GM18909 (cell line): ENCODE measurements around the gene EXOC6.
"Not testable (repeated sequence)": the region's sequence is repeated elsewhere in the genome, so short reads cannot be mapped to it uniquely, and the experiment has no call there.

ENCODE experiments used
- ATAC-seq: cut with Tn5 transposase; IDR thresholded peaks from one replicate; pipeline ENCODE4 v1.9.1; 2021; ENCODE audit warnings: mild to moderate bottlenecking; ENCODE audit not compliant: unreplicated experiment, poor library complexity

The EXOC6 gene

GRCh38 chr10:92868036-92868435 is 19.7 kb downstream of the EXOC6 start:
- no peak for ATAC-seq

- ATAC-seq = no peak
These were observed 20.2 kb downstream of the EXOC6 start for GRCh38 chr10:92868557-92868956.

- no peak for ATAC-seq
These were observed 24.7 kb downstream of the EXOC6 start for GRCh38 chr10:92873029-92873428.

GRCh38 chr10:92876509-92877036 is 28.3 kb downstream of the EXOC6 start:
- ATAC-seq = no peak

GRCh38 chr10:92880233-92880861 is 32.0 kb downstream of the EXOC6 start:
- ATAC-seq = no peak

- ATAC-seq = no peak
These were observed 32.6 kb downstream of the EXOC6 start for GRCh38 chr10:92880917-92881316.

GRCh38 chr10:92886334-92886961 is 38.1 kb downstream of the EXOC6 start:
- no peak for ATAC-seq

- no peak for ATAC-seq
These were observed 42.2 kb downstream of the EXOC6 start for GRCh38 chr10:92890471-92890870.

GRCh38 chr10:92891885-92892690 is 43.8 kb downstream of the EXOC6 start:
- ATAC-seq = no peak

GRCh38 chr10:92892691-92893054 is 44.4 kb downstream of the EXOC6 start:
- no peak for ATAC-seq

GRCh38 chr10:92894081-92894655 is 45.8 kb downstream of the EXOC6 start:
- ATAC-seq = no peak

- no peak for ATAC-seq
These were observed 49.6 kb downstream of the EXOC6 start for GRCh38 chr10:92897916-92898315.

- ATAC-seq = no peak
These were observed 53.5 kb downstream of the EXOC6 start for GRCh38 chr10:92901819-92902251.

GRCh38 chr10:92903633-92904032 is 55.3 kb downstream of the EXOC6 start:
- ATAC-seq = no peak

- ATAC-seq = no peak
These were observed 59.0 kb downstream of the EXOC6 start for GRCh38 chr10:92907280-92907679.

- not testable (repeated sequence) for ATAC-seq
These were observed 64.3 kb downstream of the EXOC6 start for GRCh38 chr10:92912631-92913030.

- no peak for ATAC-seq
These were observed 65.7 kb downstream of the EXOC6 start for GRCh38 chr10:92913973-92914372.

GRCh38 chr10:92914478-92915325 is 66.4 kb downstream of the EXOC6 start:
- ATAC-seq = peak; percentile 77

GRCh38 chr10:92915892-92916291 is 67.6 kb downstream of the EXOC6 start:
- ATAC-seq = no peak

GRCh38 chr10:92916433-92916832 is 68.1 kb downstream of the EXOC6 start:
- ATAC-seq = no peak
